Fibroblast of peridontal ligament (primary cell): ENCODE measurements around the gene COL5A1.

ENCODE experiments used
- DNase-seq: peaks from one replicate; pipeline ENCODE4 v3.0.0-alpha.2; 2010; ENCODE audit errors: extremely low read depth

Gene COL5A1

GRCh38 chr9:134877541-134877940 is 235.9 kb downstream of the COL5A1 start:
- DNase-seq = no peak

- DNase-seq = no peak
These were observed 238.3 kb downstream of the COL5A1 start for GRCh38 chr9:134879664-134880483.

GRCh38 chr9:134880484-134881312 is 239.1 kb downstream of the COL5A1 start, which contains the start of gene FCN2:
FCN2 (plus strand) TSS chr9:134880810; CDS start chr9:134880822, 12 bp downstream.
- DNase-seq = no peak

- DNase-seq = no peak
These were observed 239.7 kb downstream of the COL5A1 start for GRCh38 chr9:134881313-134881670.

- DNase-seq = no peak
These were observed 240.7 kb downstream of the COL5A1 start for GRCh38 chr9:134882204-134882785.

GRCh38 chr9:134883040-134883782 is 241.6 kb downstream of the COL5A1 start:
- DNase-seq = no peak

GRCh38 chr9:134884492-134884891 is 242.9 kb downstream of the COL5A1 start:
- no peak for DNase-seq

- no peak for DNase-seq
These were observed 243.5 kb downstream of the COL5A1 start for GRCh38 chr9:134885001-134885678.

GRCh38 chr9:134885679-134886412 is 244.2 kb downstream of the COL5A1 start:
- no peak for DNase-seq

GRCh38 chr9:134886413-134886913 is 244.9 kb downstream of the COL5A1 start:
- DNase-seq = no peak

- DNase-seq = no peak
These were observed 245.6 kb downstream of the COL5A1 start for GRCh38 chr9:134887219-134887618.

- no peak for DNase-seq
These were observed 246.3 kb downstream of the COL5A1 start for GRCh38 chr9:134887686-134888602.

GRCh38 chr9:134888603-134889190 is 247.1 kb downstream of the COL5A1 start:
- DNase-seq = no peak

- no peak for DNase-seq
These were observed 248.0 kb downstream of the COL5A1 start for GRCh38 chr9:134889386-134890154.

- DNase-seq = no peak
These were observed 248.5 kb downstream of the COL5A1 start for GRCh38 chr9:134890155-134890495.

GRCh38 chr9:134891053-134891452 is 249.4 kb downstream of the COL5A1 start:
- DNase-seq = no peak

- DNase-seq = no peak
These were observed 250.1 kb downstream of the COL5A1 start for GRCh38 chr9:134891713-134892112.

GRCh38 chr9:134892221-134892620 is 250.6 kb downstream of the COL5A1 start:
- no peak for DNase-seq
